Naive B cell (primary cell): ENCODE data around the gene AGAP2. TPM values are rescaled to one million over a fixed set of nuclear protein-coding genes. Genes with fewer than 3 reads are reported as not detected.

ENCODE experiments used
- ATAC-seq, 2 donors: fragments of 150-1000 bp; cut with Tn5 transposase; 2 replicates each; pipeline ENCODE4 v1.10.0; 2021; ENCODE audit warnings: low read depth in 2 of 2, mild to moderate bottlenecking in 2 of 2, moderate library complexity in 2 of 2
- DNase-seq: peaks from one replicate; pipeline ENCODE4 v3.0.0; 2022
- H3K27ac Mint-ChIP-seq, 6 donors: one replicate each; pipeline ENCODE4 v1.8.0; 2020 to 2022; ENCODE audit warnings: mild to moderate bottlenecking in 6 of 6, mixed read lengths in 6 of 6, moderate library complexity in 5 of 6, inconsistent platforms in 2 of 6
- H3K27me3 Mint-ChIP-seq, 3 donors: one replicate each; pipeline ENCODE4 v1.8.0; 2021 to 2022; ENCODE audit warnings: mixed read lengths in 3 of 3, mild to moderate bottlenecking in 1 of 3
- H3K36me3 Mint-ChIP-seq, 2 donors: one replicate each; pipeline ENCODE4 v1.8.0; 2020 to 2022; ENCODE audit warnings: mixed read lengths in 2 of 2, inconsistent platforms in 1 of 2, mild to moderate bottlenecking in 1 of 2
- H3K4me1 Mint-ChIP-seq, 3 donors: one replicate each; pipeline ENCODE4 v1.8.0; 2020 to 2022; ENCODE audit warnings: mixed read lengths in 3 of 3, inconsistent platforms in 1 of 3, mild to moderate bottlenecking in 1 of 3, moderate library complexity in 1 of 3
- H3K4me3 Mint-ChIP-seq, 8 donors: one replicate each; pipeline ENCODE4 v1.8.0; 2020 to 2022; ENCODE audit warnings: mild to moderate bottlenecking in 8 of 8, mixed read lengths in 8 of 8, moderate library complexity in 8 of 8, inconsistent platforms in 2 of 8
- H3K9me3 Mint-ChIP-seq, 7 donors: one replicate each; pipeline ENCODE4 v1.8.0; 2020 to 2022; ENCODE audit warnings: mixed read lengths in 7 of 7, mild to moderate bottlenecking in 5 of 7, inconsistent platforms in 2 of 7, moderate library complexity in 1 of 7
- polyA plus RNA-seq, 6 donors: library from polyadenylated mRNA; unstranded; fragments of 300-500 nt; fragmentation: Illumina TruSeq; gene quantifications; one replicate each; pipeline ENCODE4 v1.2.3, GENCODE V29; 2021; ENCODE audit warnings: low read depth in 6 of 6

AGAP2 gene
- polyA plus RNA-seq, 6 donors from 2014 or later: 1.2 to 4.0 (median 2.1) TPM

GRCh38 chr12:57735952-57736740 is 2.4 kb downstream of the AGAP2 start:
- ATAC-seq (no peak), DNase-seq (no peak)
- peaks cover 25 to 29% (median 28%) of the 10 kb centered on the region in 3 donors for H3K4me1 Mint-ChIP-seq
- H3K4me3 Mint-ChIP-seq: peak overlapping the region in 2 of 8 donors; percentile 35 to 62
- no peaks in the 10 kb centered on the region for H3K9me3 Mint-ChIP-seq
- H3K36me3 Mint-ChIP-seq: peaks cover 22 to 33% of the 10 kb centered on the region in 2 donors
- peak overlapping the region in 1 of 6 donors; percentile 70 for H3K27ac Mint-ChIP-seq
- no peaks in the 10 kb centered on the region for H3K27me3 Mint-ChIP-seq

GRCh38 chr12:57735198-57735855 is 3.2 kb downstream of the AGAP2 start:
- Mint-ChIP-seq H3K9me3 (no peaks in the 10 kb centered on the region), H3K27me3 (no peaks in the 10 kb centered on the region), H3K4me3 (peak overlapping the region in 2 of 8 donors; percentile 22 to 70), H3K27ac (peak overlapping the region in 1 of 6 donors; percentile 70), H3K36me3 (peaks cover 23 to 41% of the 10 kb centered on the region in 2 donors), H3K4me1 (peaks cover 17 to 21% (median 20%) of the 10 kb centered on the region in 3 donors)
- no peak for ATAC-seq
- no peak for DNase-seq

GRCh38 chr12:57734591-57734990 is 4.0 kb downstream of the AGAP2 start:
- H3K4me1 Mint-ChIP-seq: peaks cover 15 to 20% (median 15%) of the 10 kb centered on the region in 3 donors
- no peak for DNase-seq
- H3K27me3 Mint-ChIP-seq: no peaks in the 10 kb centered on the region
- H3K27ac Mint-ChIP-seq: peak overlapping the region in 1 of 6 donors; percentile 70
- peak overlapping the region in 1 of 8 donors; percentile 22 for H3K4me3 Mint-ChIP-seq
- ATAC-seq: no peak
- no peaks in the 10 kb centered on the region for H3K9me3 Mint-ChIP-seq
- H3K36me3 Mint-ChIP-seq: peaks cover 23 to 41% of the 10 kb centered on the region in 2 donors

- peaks cover 8 to 14% (median 9%) of the 10 kb centered on the region in 3 donors for H3K4me1 Mint-ChIP-seq
- no peak overlapping the region for H3K4me3 Mint-ChIP-seq
- no peaks in the 10 kb centered on the region for H3K9me3 Mint-ChIP-seq
- DNase-seq (no peak), ATAC-seq (no peak)
- H3K27me3 Mint-ChIP-seq: no peaks in the 10 kb centered on the region
- peaks cover 23 to 41% of the 10 kb centered on the region in 2 donors for H3K36me3 Mint-ChIP-seq
- H3K27ac Mint-ChIP-seq: no peak overlapping the region
These were observed 4.6 kb downstream of the AGAP2 start for GRCh38 chr12:57733928-57734327.

- H3K4me3 Mint-ChIP-seq: no peak overlapping the region
- H3K4me1 Mint-ChIP-seq: peaks cover 9 to 17% (median 10%) of the 10 kb centered on the region in 3 donors
- H3K9me3 Mint-ChIP-seq: no peaks in the 10 kb centered on the region
- no peak for DNase-seq
- no peak for ATAC-seq
- no peak overlapping the region for H3K27ac Mint-ChIP-seq
- peaks cover 29 to 49% of the 10 kb centered on the region in 2 donors for H3K36me3 Mint-ChIP-seq
- H3K27me3 Mint-ChIP-seq: no peaks in the 10 kb centered on the region
These were observed 5.6 kb downstream of the AGAP2 start for GRCh38 chr12:57732726-57733593.

- Mint-ChIP-seq H3K36me3 (peaks cover 32 to 54% of the 10 kb centered on the region in 2 donors), H3K4me1 (peaks cover 9 to 17% (median 10%) of the 10 kb centered on the region in 3 donors), H3K4me3 (no peak overlapping the region), H3K27me3 (no peaks in the 10 kb centered on the region), H3K27ac (peak overlapping the region in 2 of 6 donors; percentile 22 to 54), H3K9me3 (no peaks in the 10 kb centered on the region)
- ATAC-seq (no peak), DNase-seq (no peak)
These were observed 6.3 kb downstream of the AGAP2 start for GRCh38 chr12:57732270-57732669.

GRCh38 chr12:57731411-57732080 is 7.0 kb downstream of the AGAP2 start:
- no peak overlapping the region for H3K4me3 Mint-ChIP-seq
- ATAC-seq (no peak), DNase-seq (no peak)
- peak overlapping the region in 2 of 6 donors; percentile 9 to 16 for H3K27ac Mint-ChIP-seq
- no peaks in the 10 kb centered on the region for H3K9me3 Mint-ChIP-seq
- H3K4me1 Mint-ChIP-seq: peaks cover 2 to 15% (median 10%) of the 10 kb centered on the region in 3 donors
- H3K36me3 Mint-ChIP-seq: peaks cover 32 to 54% of the 10 kb centered on the region in 2 donors
- H3K27me3 Mint-ChIP-seq: no peaks in the 10 kb centered on the region

GRCh38 chr12:57730336-57731067 is 8.0 kb downstream of the AGAP2 start:
- Mint-ChIP-seq H3K4me3 (no peak overlapping the region), H3K4me1 (peaks cover 8 to 20% (median 8%) of the 10 kb centered on the region in 3 donors), H3K27me3 (no peaks in the 10 kb centered on the region), H3K9me3 (peaks cover 0 to 3% (median 0%) of the 10 kb centered on the region in 7 donors), H3K36me3 (peaks cover 32 to 62% of the 10 kb centered on the region in 2 donors), H3K27ac (no peak overlapping the region)
- ATAC-seq (no peak), DNase-seq (no peak)

GRCh38 chr12:57729321-57729844 is 9.2 kb downstream of the AGAP2 start:
- Mint-ChIP-seq H3K36me3 (peaks cover 25 to 55% of the 10 kb centered on the region in 2 donors), H3K4me1 (peaks cover 15 to 22% (median 18%) of the 10 kb centered on the region in 3 donors), H3K9me3 (peaks cover 0 to 3% (median 0%) of the 10 kb centered on the region in 7 donors), H3K27ac (peak overlapping the region in 1 of 6 donors; percentile 42), H3K4me3 (no peak overlapping the region), H3K27me3 (no peaks in the 10 kb centered on the region)
- DNase-seq (no peak), ATAC-seq (no peak)

GRCh38 chr12:57727758-57728395 is 10.7 kb downstream of the AGAP2 start:
- H3K4me1 Mint-ChIP-seq: peaks cover 19 to 29% (median 22%) of the 10 kb centered on the region in 3 donors
- ATAC-seq (no peak), DNase-seq (no peak)
- H3K4me3 Mint-ChIP-seq: no peak overlapping the region
- H3K27ac Mint-ChIP-seq: peak overlapping the region in 1 of 6 donors; percentile 14
- no peaks in the 10 kb centered on the region for H3K27me3 Mint-ChIP-seq
- H3K9me3 Mint-ChIP-seq: peaks cover 0 to 3% (median 0%) of the 10 kb centered on the region in 7 donors
- H3K36me3 Mint-ChIP-seq: peaks cover 20 to 45% of the 10 kb centered on the region in 2 donors

GRCh38 chr12:57726884-57727757 is 11.4 kb downstream of the AGAP2 start:
- no peaks in the 10 kb centered on the region for H3K27me3 Mint-ChIP-seq
- H3K27ac Mint-ChIP-seq: no peak overlapping the region
- no peak for DNase-seq
- peaks cover 0 to 3% (median 0%) of the 10 kb centered on the region in 7 donors for H3K9me3 Mint-ChIP-seq
- peaks cover 22 to 29% (median 22%) of the 10 kb centered on the region in 3 donors for H3K4me1 Mint-ChIP-seq
- peaks cover 17 to 38% of the 10 kb centered on the region in 2 donors for H3K36me3 Mint-ChIP-seq
- H3K4me3 Mint-ChIP-seq: no peak overlapping the region
- no peak for ATAC-seq
